Epidermal melanocyte (primary cell): ENCODE measurements around the gene NLRC5.

Experiments
- DNase-seq: peaks from one replicate; pipeline ENCODE4 v3.0.0; 2011; ENCODE audit warnings: low spot score; ENCODE audit not compliant: insufficient read length

The NLRC5 gene

GRCh38 chr16:57022445-57022844 is 33.1 kb downstream of the NLRC5 start:
- no peak for DNase-seq

GRCh38 chr16:57023541-57024249 is 34.3 kb downstream of the NLRC5 start:
- DNase-seq, result no peak

- no peak for DNase-seq
Measured at GRCh38 chr16:57024894-57025680, 35.7 kb downstream of the NLRC5 start.

GRCh38 chr16:57025941-57026777 is 36.8 kb downstream of the NLRC5 start:
- no peak for DNase-seq

- DNase-seq, result no peak
Measured at GRCh38 chr16:57026778-57027062, 37.4 kb downstream of the NLRC5 start.

- DNase-seq, result no peak
Measured at GRCh38 chr16:57027067-57027466, 37.7 kb downstream of the NLRC5 start.

GRCh38 chr16:57028086-57028485 is 38.7 kb downstream of the NLRC5 start:
- no peak for DNase-seq

- DNase-seq, result no peak
Measured at GRCh38 chr16:57029161-57030160, 40.1 kb downstream of the NLRC5 start.

- no peak for DNase-seq
Measured at GRCh38 chr16:57030346-57030902, 41.1 kb downstream of the NLRC5 start.

GRCh38 chr16:57031156-57031555 is 41.8 kb downstream of the NLRC5 start:
- no peak for DNase-seq

GRCh38 chr16:57032346-57032745 is 43.0 kb downstream of the NLRC5 start:
- DNase-seq, result no peak

- no peak for DNase-seq
Measured at GRCh38 chr16:57032931-57033330, 43.6 kb downstream of the NLRC5 start.

- no peak for DNase-seq
Measured at GRCh38 chr16:57036315-57036714, 47.0 kb downstream of the NLRC5 start.

- DNase-seq, result no peak
Measured at GRCh38 chr16:57036945-57037344, 47.6 kb downstream of the NLRC5 start.

- DNase-seq, result no peak
Measured at GRCh38 chr16:57038166-57038565, 48.8 kb downstream of the NLRC5 start.

GRCh38 chr16:57039148-57039812 is 49.9 kb downstream of the NLRC5 start:
- DNase-seq, result no peak

- DNase-seq, result no peak
Measured at GRCh38 chr16:57041182-57042156, 52.1 kb downstream of the NLRC5 start.

GRCh38 chr16:57042157-57043111 is 53.1 kb downstream of the NLRC5 start:
- DNase-seq, result no peak
